ENCODE data around the gene CENPI.

DNA sequence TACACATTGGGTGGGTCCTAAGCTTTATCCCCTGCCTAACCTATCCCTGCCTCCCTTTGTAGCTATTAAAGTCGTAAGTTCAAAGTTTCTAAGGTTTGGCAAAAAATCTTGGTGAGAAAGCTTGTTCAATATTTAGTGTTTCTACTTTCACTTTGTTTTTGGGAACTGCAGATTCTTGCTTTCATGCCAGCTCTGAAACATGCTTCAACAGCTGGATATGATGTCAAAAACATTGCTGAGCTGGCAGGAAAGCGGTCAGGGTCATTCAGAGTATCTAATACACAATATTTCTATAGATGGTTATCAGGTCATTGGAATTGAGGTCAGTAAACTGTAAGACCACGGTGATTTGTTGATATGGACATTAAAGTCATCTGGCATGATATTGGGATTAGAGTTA is 19.7 kb downstream of the CENPI start:
- TF ChIP-seq EZH2 (IDR thresholded peaks at IDR 0.05; ENCODE audit: low read length, unreplicated experiment): no peak
- TF ChIP-seq CTCF (conservative IDR thresholded peaks at IDR 0.05; ENCODE audit: low read depth, low read length): no peak

Data from PC-3 (cell line).